DOHH2 (cell line): Measurements from ENCODE around the gene TIMM50.

Experiments used
- EZH2phosphoT487 ChIP-seq: fragments of 200-600 bp; sonication (generic); IDR thresholded peaks from 2 replicates; pipeline ENCODE4 v1.6.1; 2017; ENCODE audit warnings: borderline replicate concordance, mild to moderate bottlenecking, antibody characterized with exemption, low read length, moderate library complexity, mixed read lengths
- TF ChIP-seq, protein P1 (sequence below): fragments of 200-600 bp; sonication (generic); IDR thresholded peaks from one replicate; pipeline ENCODE4 v1.5.1; 2014; ENCODE audit warnings: antibody characterized with exemption, mild to moderate bottlenecking, low read depth, low read length; ENCODE audit not compliant: poor library complexity, severe bottlenecking

- TF ChIP-seq, protein P1, sequence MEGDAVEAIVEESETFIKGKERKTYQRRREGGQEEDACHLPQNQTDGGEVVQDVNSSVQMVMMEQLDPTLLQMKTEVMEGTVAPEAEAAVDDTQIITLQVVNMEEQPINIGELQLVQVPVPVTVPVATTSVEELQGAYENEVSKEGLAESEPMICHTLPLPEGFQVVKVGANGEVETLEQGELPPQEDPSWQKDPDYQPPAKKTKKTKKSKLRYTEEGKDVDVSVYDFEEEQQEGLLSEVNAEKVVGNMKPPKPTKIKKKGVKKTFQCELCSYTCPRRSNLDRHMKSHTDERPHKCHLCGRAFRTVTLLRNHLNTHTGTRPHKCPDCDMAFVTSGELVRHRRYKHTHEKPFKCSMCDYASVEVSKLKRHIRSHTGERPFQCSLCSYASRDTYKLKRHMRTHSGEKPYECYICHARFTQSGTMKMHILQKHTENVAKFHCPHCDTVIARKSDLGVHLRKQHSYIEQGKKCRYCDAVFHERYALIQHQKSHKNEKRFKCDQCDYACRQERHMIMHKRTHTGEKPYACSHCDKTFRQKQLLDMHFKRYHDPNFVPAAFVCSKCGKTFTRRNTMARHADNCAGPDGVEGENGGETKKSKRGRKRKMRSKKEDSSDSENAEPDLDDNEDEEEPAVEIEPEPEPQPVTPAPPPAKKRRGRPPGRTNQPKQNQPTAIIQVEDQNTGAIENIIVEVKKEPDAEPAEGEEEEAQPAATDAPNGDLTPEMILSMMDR, result no peak
- TF ChIP-seq EZH2phosphoT487, result no peak
Observed at GRCh38 chr19:39481229-39481545, 549 bp downstream of the TIMM50 start.
